Urothelium cell line (cell line): ENCODE measurements around the gene PRAMEF18.
"Not testable (repeated sequence)": the region's sequence is repeated elsewhere in the genome, so short reads cannot be mapped to it uniquely, and the experiment has no call there.

Experiments used
- DNase-seq: peaks from one replicate; pipeline ENCODE4 v3.0.0; 2011; ENCODE audit warnings: low spot score, mixed read lengths
- FAIRE-seq: peaks from 2 replicates; lab custom pipeline; 2011; peaks lifted over from hg19 to GRCh38; lab: Jason Lieb, UNC

Gene PRAMEF18

GRCh38 chr1:13216619-13217018 lies 9.3 kb downstream of the PRAMEF18 start:
- not testable (repeated sequence) for DNase-seq, FAIRE-seq

GRCh38 chr1:13208712-13209111 lies 17.2 kb downstream of the PRAMEF18 start:
- not testable (repeated sequence) for FAIRE-seq, DNase-seq

GRCh38 chr1:13201309-13201708 lies 24.6 kb downstream of the PRAMEF18 start, which contains the start of gene PRAMEF13:
PRAMEF13 (minus strand) TSS chr1:13201409; CDS start chr1:13199589, 1,820 bp downstream.
- not testable (repeated sequence) for FAIRE-seq

More at GRCh38 chr1:13201309-13201708, 24.6 kb downstream of the PRAMEF18 start, which contains the start of gene PRAMEF13:
- DNase-seq: not testable (repeated sequence)
